Hepatocyte (in vitro differentiated cells): ENCODE data around the gene C20orf144. TPM values are rescaled to one million over a fixed set of nuclear protein-coding genes. Genes with fewer than 3 reads are reported as not detected.

Experiments used
- DNase-seq: peaks from one replicate; pipeline ENCODE4 v3.0.0-alpha.2; 2016; ENCODE audit warnings: low spot score
- H2AFZ ChIP-seq: fragments of 200-600 bp; sonication (generic); 2 replicates; pipeline ENCODE4 v1.6.0; 2016; ENCODE audit warnings: antibody characterized with exemption, mild to moderate bottlenecking
- H3K27ac ChIP-seq: fragments of 200-600 bp; sonication (generic); 2 replicates; pipeline ENCODE4 v1.5.1; 2016; ENCODE audit warnings: mild to moderate bottlenecking
- H3K27me3 ChIP-seq: fragments of 200-600 bp; sonication (generic); 2 replicates; pipeline ENCODE4 v1.6.1; 2016
- H3K36me3 ChIP-seq: fragments of 200-600 bp; sonication (generic); replicated peaks from 2 replicates; pipeline ENCODE4 v1.5.1; 2016; ENCODE audit warnings: low read depth; ENCODE audit not compliant: insufficient read depth
- H3K4me1 ChIP-seq: fragments of 200-600 bp; sonication (generic); 2 replicates; pipeline ENCODE4 v1.5.1; 2016; ENCODE audit warnings: mild to moderate bottlenecking, moderate library complexity; ENCODE audit not compliant: insufficient read depth
- H3K4me2 ChIP-seq: fragments of 200-600 bp; sonication (generic); 2 replicates; pipeline ENCODE4 v1.6.0; 2016
- H3K4me3 ChIP-seq: fragments of 200-600 bp; sonication (generic); 2 replicates; pipeline ENCODE4 v1.5.1; 2016; ENCODE audit warnings: mild to moderate bottlenecking
- H3K79me2 ChIP-seq: fragments of 200-600 bp; sonication (generic); 2 replicates; pipeline ENCODE4 v1.6.0; 2017; ENCODE audit warnings: mild to moderate bottlenecking
- H3K9me2 ChIP-seq: fragments of 200-600 bp; sonication (generic); replicated peaks from 2 replicates; pipeline ENCODE4 v1.6.0; 2017; ENCODE audit warnings: mild to moderate bottlenecking; ENCODE audit not compliant: insufficient read depth
- H3K9me3 ChIP-seq: fragments of 200-600 bp; sonication (generic); 2 replicates; pipeline ENCODE4 v1.5.1; 2016; ENCODE audit warnings: low read depth, mild to moderate bottlenecking
- H4K20me1 ChIP-seq: fragments of 200-600 bp; sonication (generic); 2 replicates; pipeline ENCODE4 v1.6.0; 2016; ENCODE audit warnings: mild to moderate bottlenecking; ENCODE audit not compliant: insufficient read depth, poor library complexity, severe bottlenecking
- EZH2 ChIP-seq: fragments of 200-600 bp; sonication (generic); IDR thresholded peaks from 2 replicates; pipeline ENCODE4 v1.6.1; 2016; ENCODE audit warnings: antibody characterized with exemption, mild to moderate bottlenecking, borderline replicate concordance
- EZH2phosphoT487 ChIP-seq: fragments of 200-600 bp; sonication (generic); IDR thresholded peaks from one replicate; pipeline ENCODE4 v1.6.1; 2018; ENCODE audit warnings: antibody characterized with exemption, mild to moderate bottlenecking, low read depth, moderate library complexity; ENCODE audit not compliant: unreplicated experiment, severe bottlenecking
- WGBS: methylation state at CpG from one replicate; pipeline ENCODE4 v1.1.6; 2016; ENCODE audit warnings: low lambda C conversion rate; ENCODE audit errors: missing lambda C conversion rate; 5-methylcytosine and 5-hydroxymethylcytosine counted together
- polyA plus RNA-seq: library from polyadenylated mRNA; unstranded; fragments of >200 nt; fragmentation: Nextera tagmentation; extraction: Ambion mirVana; gene quantifications from 2 replicates; pipeline ENCODE4 v1.2.1, GENCODE V29; 2016
- total RNA-seq: library from RNA; depleted of rRNA; stranded (reverse); fragments of >200 nt; gene quantifications from 2 replicates; pipeline ENCODE4 v1.2.3, GENCODE V29; 2014
- TF ChIP-seq, protein P1 (sequence below): fragments of 200-600 bp; sonication (generic); IDR thresholded peaks from 2 replicates; pipeline ENCODE4 v1.5.1; 2016; ENCODE audit warnings: antibody characterized with exemption, mild to moderate bottlenecking; ENCODE audit not compliant: poor library complexity

C20orf144 gene
- total and polyA plus RNA-seq, 2 experiments from 2014 or later: 0.30 to 0.46 TPM

DNA sequence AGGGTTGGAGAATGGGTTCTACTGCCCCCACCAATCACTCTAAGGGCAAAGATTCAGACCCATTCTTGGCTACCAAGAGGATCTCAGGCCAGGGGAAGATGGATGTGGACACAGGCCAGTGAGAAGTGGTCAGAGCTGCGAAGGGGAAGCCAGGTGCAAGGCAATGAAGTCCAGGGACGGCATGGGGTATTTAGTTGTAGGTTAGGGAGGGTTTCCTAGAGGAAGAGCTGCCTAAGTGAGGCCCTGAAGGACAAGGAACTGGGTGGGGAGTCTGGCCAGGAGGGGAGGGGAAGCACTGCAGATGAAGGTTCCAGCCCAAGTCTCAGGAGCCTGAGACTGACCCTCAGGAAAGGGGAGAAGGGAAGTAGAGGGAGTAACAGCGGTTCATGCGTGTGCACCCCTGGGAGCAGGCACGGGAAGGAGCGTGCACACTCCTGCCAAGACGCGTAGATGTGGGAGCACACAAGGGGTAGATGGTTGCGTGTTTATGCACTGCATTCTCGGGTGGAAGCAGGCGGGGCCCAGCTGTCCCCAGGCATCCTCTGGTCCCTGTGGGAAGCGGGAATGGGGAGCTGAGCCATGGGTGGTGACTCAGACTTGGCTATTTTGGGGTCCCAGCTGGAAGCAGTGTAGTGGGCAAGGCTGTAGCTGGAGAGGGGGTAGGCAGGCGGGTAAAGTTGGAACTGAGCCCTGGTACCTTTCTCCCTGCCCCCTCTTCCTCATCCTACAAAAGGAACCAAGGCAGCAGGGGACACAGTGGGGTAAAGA is 7.9 kb downstream of the C20orf144 start:
- TF ChIP-seq EZH2 (no peak), EZH2phosphoT487 (no peak)
- TF ChIP-seq, protein P1, sequence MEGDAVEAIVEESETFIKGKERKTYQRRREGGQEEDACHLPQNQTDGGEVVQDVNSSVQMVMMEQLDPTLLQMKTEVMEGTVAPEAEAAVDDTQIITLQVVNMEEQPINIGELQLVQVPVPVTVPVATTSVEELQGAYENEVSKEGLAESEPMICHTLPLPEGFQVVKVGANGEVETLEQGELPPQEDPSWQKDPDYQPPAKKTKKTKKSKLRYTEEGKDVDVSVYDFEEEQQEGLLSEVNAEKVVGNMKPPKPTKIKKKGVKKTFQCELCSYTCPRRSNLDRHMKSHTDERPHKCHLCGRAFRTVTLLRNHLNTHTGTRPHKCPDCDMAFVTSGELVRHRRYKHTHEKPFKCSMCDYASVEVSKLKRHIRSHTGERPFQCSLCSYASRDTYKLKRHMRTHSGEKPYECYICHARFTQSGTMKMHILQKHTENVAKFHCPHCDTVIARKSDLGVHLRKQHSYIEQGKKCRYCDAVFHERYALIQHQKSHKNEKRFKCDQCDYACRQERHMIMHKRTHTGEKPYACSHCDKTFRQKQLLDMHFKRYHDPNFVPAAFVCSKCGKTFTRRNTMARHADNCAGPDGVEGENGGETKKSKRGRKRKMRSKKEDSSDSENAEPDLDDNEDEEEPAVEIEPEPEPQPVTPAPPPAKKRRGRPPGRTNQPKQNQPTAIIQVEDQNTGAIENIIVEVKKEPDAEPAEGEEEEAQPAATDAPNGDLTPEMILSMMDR: no peak
- no peak overlapping the region for H2AFZ ChIP-seq
- H3K79me2 ChIP-seq: peaks cover 22% of the 10 kb centered on the region
- H3K4me1 ChIP-seq: peaks cover 22% of the 10 kb centered on the region
- H3K4me2 ChIP-seq: no peak overlapping the region
- H3K27me3 ChIP-seq: no peaks in the 10 kb centered on the region
- H3K9me2 ChIP-seq: no peaks in the 10 kb centered on the region
- H3K4me3 ChIP-seq: no peak overlapping the region
- no peaks in the 10 kb centered on the region for H3K36me3 ChIP-seq
- WGBS: 94% methylated on average over 13 of the region's 13 CpGs
- H3K27ac ChIP-seq: no peak overlapping the region
- H4K20me1 ChIP-seq: no peaks in the 10 kb centered on the region
- no peaks in the 10 kb centered on the region for H3K9me3 ChIP-seq
- no peak for DNase-seq

DNA sequence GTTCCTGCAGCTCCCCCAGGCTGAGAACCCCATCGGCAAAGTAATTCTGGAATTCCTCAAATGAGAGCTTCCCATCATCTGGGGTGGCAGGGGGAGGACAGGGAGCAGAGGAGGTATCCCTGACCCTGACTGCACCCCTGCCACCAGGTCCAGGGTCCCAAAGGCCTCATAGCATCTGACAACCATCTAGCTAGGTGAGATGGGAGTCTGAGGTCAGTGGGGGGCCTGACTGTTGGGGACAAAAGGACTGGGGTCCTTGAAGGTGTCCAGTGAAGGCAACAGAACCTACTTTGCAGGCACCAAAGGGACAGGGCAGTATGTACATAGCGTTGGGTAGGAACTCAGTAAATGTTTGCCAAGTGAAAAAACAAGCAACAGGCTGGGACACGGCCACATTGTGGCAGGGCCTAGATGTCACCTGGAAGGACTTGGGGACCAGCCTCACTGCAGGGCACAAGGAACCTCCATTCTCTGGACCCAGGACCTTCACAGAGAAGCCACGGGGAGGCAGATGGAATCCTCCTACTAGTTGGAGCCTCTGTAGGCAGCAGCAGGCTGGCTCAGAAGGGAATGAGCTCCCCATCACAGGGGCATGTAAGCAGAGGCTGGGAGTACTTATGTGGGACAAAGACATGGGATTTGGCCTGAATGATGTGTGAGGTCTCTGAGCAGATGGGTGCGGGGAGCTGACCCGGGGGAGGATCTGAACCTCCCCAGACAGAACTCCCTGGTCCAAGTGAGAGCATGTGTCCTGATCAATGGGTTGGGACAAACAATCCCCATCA is 8.8 kb downstream of the C20orf144 start:
- H3K27me3 ChIP-seq: no peaks in the 10 kb centered on the region
- no peaks in the 10 kb centered on the region for H3K9me3 ChIP-seq
- H3K4me1 ChIP-seq: peaks cover 30% of the 10 kb centered on the region
- no peaks in the 10 kb centered on the region for H4K20me1 ChIP-seq
- no peaks in the 10 kb centered on the region for H3K36me3 ChIP-seq
- 88% methylated on average over 6 of the region's 6 CpGs for WGBS
- no peak overlapping the region for H2AFZ ChIP-seq
- no peak overlapping the region for H3K4me3 ChIP-seq
- no peak for DNase-seq
- no peak overlapping the region for H3K27ac ChIP-seq
- no peak overlapping the region for H3K4me2 ChIP-seq
- no peak for TF ChIP-seq EZH2
- H3K79me2 ChIP-seq: peaks cover 22% of the 10 kb centered on the region
- no peaks in the 10 kb centered on the region for H3K9me2 ChIP-seq

DNA sequence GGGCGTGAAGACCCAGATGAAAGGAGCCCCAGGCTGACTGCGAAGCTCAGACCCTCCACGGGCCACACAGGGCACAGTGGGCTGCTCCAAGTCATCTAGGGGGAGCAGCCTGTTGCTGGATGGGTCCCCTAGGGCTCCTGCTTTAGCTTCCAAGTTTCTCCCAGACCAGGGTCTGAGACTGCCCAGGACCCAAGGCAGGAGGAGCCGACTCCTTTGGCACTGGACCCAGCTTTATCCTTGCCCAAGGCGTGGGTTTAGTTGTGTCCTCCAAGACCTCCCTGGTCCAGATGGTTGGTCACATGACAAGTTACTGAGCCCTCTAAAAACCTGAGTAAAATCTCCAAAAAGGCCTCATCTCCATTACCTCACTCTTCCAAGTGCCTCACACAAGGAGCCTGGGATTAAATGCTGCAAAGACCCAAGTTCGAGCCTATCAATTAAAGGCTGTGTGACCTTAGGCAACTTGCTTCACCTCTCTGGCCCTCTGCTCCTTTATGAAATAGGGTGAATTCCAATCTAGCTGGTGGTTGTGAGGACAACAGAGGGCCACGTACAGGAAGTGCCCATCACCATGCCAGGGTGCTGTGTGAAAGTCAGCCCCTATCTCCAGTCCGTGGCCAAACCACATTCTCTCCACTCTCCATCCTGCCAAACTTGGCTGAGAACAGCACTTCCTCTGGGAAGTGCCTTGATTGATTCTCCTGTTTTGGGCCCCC is 9.6 kb downstream of the C20orf144 start:
- Histone ChIP-seq H3K4me1 (peaks cover 32% of the 10 kb centered on the region), H3K4me3 (no peak overlapping the region), H3K36me3 (no peaks in the 10 kb centered on the region), H3K9me3 (no peaks in the 10 kb centered on the region), H3K9me2 (no peaks in the 10 kb centered on the region), H3K4me2 (peak overlapping the region; percentile 99), H3K27ac (no peak overlapping the region), H2AFZ (no peak overlapping the region), H4K20me1 (no peaks in the 10 kb centered on the region), H3K79me2 (peaks cover 22% of the 10 kb centered on the region), H3K27me3 (no peaks in the 10 kb centered on the region)
- no peak for DNase-seq
- 94% methylated on average over 8 of the region's 8 CpGs for WGBS
- TF ChIP-seq EZH2 (no peak), EZH2phosphoT487 (no peak)
- TF ChIP-seq, protein P1: no peak
